Stimulated activated CD4-positive, alpha-beta T cell treated with anti-CD3 and anti-CD28 coated beads, Interleukin-1b, Interleukin-23, amount 100 ng/mL, for 4 hours (primary cell): Measurements from ENCODE around the gene UQCRC1.

Experiments
- DNase-seq, 2 donors: peaks; one replicate each; pipeline ENCODE4 v3.0.0-alpha.2; 2020; ENCODE audit warnings: low read depth in 2 of 2

UQCRC1 gene

DNA sequence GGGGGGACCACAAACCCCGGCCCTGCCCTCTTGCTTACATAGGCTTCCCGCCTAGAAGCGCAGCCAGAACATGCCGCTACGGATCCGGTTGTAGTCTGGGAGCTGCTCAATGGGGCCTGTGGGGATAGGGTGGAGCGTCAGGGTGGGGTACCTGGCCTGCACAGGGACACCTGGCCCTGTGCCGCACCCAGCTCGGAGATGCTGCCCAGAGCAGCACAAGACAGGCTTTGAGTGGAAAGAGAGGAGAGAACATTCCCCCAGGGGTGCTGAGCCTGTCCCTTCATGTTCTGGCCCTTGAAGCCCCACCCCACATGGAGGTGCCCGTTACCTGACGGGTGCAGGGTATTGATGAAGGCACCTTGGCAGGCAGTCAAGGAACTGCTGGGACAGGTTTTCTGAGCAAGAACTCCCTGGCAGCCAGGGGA lies 10.4 kb downstream of the UQCRC1 start:
- no peak for DNase-seq

- DNase-seq, result no peak
These were observed 10.9 kb downstream of the UQCRC1 start for GRCh38 chr3:48598323-48599076.

- no peak for DNase-seq
These were observed 12.0 kb downstream of the UQCRC1 start for GRCh38 chr3:48597408-48597800.

- DNase-seq, result no peak
These were observed 12.6 kb downstream of the UQCRC1 start for GRCh38 chr3:48596676-48597407.

DNA sequence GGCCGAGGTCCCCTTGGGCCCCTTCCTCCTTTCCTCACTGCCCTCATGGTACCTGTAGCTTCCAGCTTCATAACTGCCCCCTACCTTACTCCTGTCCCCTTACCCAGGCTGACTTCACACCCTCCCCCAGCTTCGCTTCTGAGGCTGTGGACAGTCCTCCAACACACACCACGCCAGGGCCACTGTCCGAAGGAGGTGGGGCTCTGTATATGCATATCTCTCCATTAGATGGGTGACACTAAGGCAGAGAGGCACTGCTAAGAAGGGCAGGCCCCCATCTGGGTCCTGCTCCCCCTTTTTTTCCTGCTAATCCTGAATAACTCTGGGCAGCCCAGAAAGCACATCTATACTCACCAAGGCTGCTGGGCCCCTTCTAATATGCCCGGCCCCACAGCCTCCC lies 13.3 kb downstream of the UQCRC1 start:
- DNase-seq, result no peak

GRCh38 chr3:48595526-48596121 lies 13.8 kb downstream of the UQCRC1 start:
- no peak for DNase-seq

DNA sequence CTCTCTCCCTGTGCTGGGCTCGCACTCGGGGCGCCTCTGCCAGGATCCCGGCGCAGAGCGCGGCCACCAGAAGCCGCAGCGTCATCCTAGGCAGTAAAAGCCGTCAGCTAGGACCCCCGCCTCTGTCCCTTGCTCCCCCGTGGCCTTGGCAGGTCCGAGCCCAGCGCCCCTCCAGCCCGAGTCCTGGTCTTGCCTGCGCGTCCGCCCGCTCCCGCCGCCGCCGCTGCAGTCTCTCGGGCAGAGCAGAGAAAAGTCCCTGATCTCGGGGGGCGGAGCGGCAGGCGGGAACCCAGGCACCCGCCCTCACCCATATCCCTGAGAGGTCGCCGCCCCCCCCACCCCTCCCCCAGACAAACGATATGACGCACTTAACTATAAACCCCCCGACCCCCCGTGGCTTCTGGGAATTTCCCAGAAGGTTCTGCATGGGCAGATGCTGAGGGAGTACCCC lies 14.3 kb downstream of the UQCRC1 start, which contains the start of gene COL7A1:
TSS of gene COL7A1 (minus strand) at position 255 of the 451 bp plus-strand sequence. CDS start at position 85, 170 bp downstream.
- DNase-seq, result no peak

GRCh38 chr3:48594417-48595049 lies 14.9 kb downstream of the UQCRC1 start:
- DNase-seq, result no peak

DNA sequence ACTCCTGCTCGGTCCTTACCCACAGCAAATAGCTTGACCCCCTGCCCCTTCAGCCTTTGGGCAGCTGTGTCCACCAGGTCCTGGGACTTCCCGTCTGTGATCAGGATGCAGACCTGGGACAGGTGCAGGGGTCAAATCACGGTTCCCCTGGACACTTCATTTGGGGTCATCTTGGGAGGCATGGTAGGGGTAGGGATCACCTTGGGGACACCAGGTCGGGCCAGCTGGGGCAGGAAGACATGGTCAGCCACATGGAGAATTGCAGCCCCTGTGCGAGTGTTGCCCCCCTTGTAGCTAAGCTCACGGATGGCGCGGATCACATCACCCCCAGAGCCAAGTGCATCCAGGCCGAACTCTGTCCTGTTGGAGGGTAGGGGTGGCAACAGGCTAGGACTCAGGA lies 16.1 kb downstream of the UQCRC1 start:
- no peak for DNase-seq

- DNase-seq, result no peak
These were observed 16.8 kb downstream of the UQCRC1 start for GRCh38 chr3:48592519-48593087.

GRCh38 chr3:48591886-48592518 lies 17.4 kb downstream of the UQCRC1 start:
- no peak for DNase-seq

- no peak for DNase-seq
These were observed 18.0 kb downstream of the UQCRC1 start for GRCh38 chr3:48591436-48591835.

DNA sequence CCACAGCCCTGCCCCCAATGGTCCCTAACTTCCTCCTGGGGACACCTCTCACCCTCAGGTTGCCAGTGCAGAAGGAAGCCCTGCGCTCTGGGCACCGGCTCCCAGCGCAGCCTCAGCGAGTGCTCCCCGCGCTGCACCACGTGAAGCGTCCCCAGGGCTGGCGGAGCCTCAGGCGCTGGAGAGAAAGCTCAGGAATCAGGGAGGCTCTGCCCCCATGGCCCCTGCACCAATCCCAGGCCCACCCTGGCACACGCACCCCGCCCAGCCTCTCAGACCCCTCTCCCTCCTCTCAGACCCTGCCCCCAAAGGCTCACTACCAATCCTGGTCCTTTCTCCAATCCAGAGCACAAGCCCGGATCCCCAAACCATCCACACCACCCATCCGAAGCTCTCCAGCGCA lies 21.2 kb downstream of the UQCRC1 start:
- DNase-seq, result no peak

- DNase-seq, result no peak
These were observed 21.8 kb downstream of the UQCRC1 start for GRCh38 chr3:48587686-48588085.

- no peak for DNase-seq
These were observed 24.0 kb downstream of the UQCRC1 start for GRCh38 chr3:48585411-48585810.

- DNase-seq, result no peak
These were observed 24.6 kb downstream of the UQCRC1 start for GRCh38 chr3:48584836-48585235.

- DNase-seq, result no peak
These were observed 27.6 kb downstream of the UQCRC1 start for GRCh38 chr3:48581621-48582481.

DNA sequence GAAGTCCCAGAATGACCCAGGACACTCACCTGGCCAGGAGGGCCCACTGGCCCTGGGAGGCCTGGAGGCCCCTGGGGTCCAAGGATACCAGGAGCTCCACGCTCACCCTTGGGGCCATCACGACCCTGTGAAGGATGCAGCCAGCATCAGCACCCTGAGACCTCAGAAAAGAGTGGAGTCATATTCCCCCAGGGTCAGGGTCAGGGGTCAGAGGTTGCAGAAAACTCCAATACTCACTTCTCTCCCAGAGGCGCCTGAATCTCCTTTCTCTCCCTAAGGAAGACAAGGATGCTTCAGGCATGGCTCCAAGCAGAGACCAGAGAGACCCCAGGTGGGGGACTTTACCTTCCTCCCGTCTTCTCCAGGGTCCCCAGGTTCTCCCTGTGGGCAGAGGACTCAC lies 32.8 kb downstream of the UQCRC1 start:
- no peak for DNase-seq

DNA sequence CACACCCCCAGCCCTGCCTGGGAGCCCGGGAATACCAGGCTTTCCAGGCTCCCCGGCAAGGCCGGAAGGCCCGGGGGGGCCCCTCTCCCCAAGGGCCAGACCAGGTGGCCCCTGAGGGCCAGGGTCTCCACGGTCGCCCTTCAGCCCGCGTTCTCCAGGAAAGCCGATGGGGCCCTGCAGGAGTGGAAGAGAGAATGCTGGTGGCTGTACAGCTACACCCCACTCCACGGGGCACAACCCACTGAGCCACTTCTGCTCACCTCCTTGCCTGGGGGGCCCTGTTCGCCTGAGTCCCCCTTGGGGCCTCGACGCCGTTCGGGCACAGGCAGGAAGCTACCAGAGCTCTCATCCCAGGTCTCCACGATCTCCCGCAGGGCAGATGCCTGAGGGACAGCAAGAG lies 34.1 kb downstream of the UQCRC1 start:
- DNase-seq, result no peak

- no peak for DNase-seq
These were observed 35.4 kb downstream of the UQCRC1 start for GRCh38 chr3:48573973-48574585.
